ENCODE results near the gene H2AZ2. TPM values are rescaled to one million over a fixed set of nuclear protein-coding genes. Genes with fewer than 3 reads are reported as not detected.

Gene H2AZ2
- total RNA-seq, 1 experiment from 2014 or later, result 354 TPM

DNA sequence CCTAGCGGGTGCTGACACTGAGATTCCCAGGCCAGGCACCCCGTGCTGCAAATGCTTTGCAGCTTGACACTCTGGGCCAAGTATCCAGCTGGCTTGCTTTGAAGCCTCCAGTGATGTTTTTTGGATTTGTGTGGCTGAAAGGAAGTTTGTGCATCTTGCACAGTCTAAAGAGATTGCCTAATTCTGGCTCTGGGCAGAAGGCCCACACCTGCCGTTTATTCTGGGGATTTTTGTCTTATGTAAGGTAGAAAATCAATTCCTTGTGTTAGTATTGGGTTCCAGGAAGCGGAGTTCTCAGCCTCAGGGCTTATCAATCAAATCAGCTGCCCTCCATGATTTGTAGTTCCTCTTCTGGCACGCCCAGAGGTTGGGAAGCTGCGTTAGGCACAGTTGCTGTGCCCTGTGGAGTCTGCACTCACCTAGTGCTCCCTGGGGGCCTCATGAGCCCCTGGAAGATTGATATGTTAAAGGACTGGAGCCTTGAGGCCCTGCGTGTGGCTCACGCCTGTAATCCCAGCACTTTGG lies 45.9 kb upstream of the H2AZ2 start:
- H3K27me3 ChIP-seq (ENCODE audit: insufficient read depth, low read depth), result no peaks in the 10 kb centered on the region
- no peaks in the 10 kb centered on the region for H3K36me3 ChIP-seq (ENCODE audit: low read depth)
- H3F3A ChIP-seq (ENCODE audit: insufficient read depth, low read depth), result no peaks in the 10 kb centered on the region
- H3K27ac ChIP-seq, result no peak overlapping the region
- H3K9me3 ChIP-seq (ENCODE audit: insufficient read depth, low read depth), result no peaks in the 10 kb centered on the region
- DNase-seq, result no peak
- CTCF ChIA-PET, result no interaction called here
- H3K79me2 ChIP-seq (ENCODE audit: low read depth), result no peaks in the 10 kb centered on the region
- H3K4me2 ChIP-seq, result no peak overlapping the region
- no peak for TF ChIP-seq CTCF (conservative IDR thresholded peaks at IDR 0.05)
- no peak for TF ChIP-seq EZH2 (IDR thresholded peaks at IDR 0.05; ENCODE audit: low read depth)
- H4K20me1 ChIP-seq (ENCODE audit: insufficient read depth), result no peaks in the 10 kb centered on the region
- intact Hi-C loops (cut with micrococcal nuclease; ENCODE audit: unreplicated experiment), result no loop called here
- no peak overlapping the region for H3K4me3 ChIP-seq
- no peaks in the 10 kb centered on the region for H3K9me2 ChIP-seq (ENCODE audit: insufficient read depth)
- POLR2A ChIA-PET (ENCODE audit: unreplicated experiment), result no interaction called here
- H3K4me1 ChIP-seq (replicated peaks; ENCODE audit: insufficient read depth), result no peaks in the 10 kb centered on the region
- BruUV-seq (replicated peaks), result no TSS peak
- H2AFZ ChIP-seq, result no peak overlapping the region

DNA sequence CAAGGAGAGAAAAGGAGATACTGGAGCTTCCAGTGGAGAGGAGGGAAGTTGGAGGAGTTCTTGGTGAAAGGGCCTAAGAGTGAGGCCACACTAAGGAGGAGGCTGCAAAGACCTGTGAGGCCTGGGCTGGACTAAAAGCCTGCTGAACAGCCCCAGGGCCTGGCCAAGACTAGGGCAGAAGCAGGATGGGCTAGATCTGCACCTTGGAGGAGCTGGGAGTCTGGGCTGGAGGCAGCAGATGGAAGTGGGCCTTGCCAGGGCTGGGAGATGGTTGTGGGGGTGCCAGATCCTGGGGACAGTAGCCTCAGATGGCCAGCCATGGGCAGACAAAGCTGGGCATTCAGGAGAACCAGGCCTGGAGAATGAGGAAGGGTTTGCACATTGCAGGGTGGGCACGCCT lies 43.9 kb upstream of the H2AZ2 start:
- CTCF ChIA-PET, result interaction anchor here (0.6 kb wide), 1 partner anchor 37 kb away, joined by 7 read pairs; no protein-coding TSS in a partner anchor
- no peak for TF ChIP-seq CTCF (conservative IDR thresholded peaks at IDR 0.05)
- TF ChIP-seq EZH2 (IDR thresholded peaks at IDR 0.05; ENCODE audit: low read depth), result no peak
- H2AFZ ChIP-seq, result no peak overlapping the region
- no peaks in the 10 kb centered on the region for H3K27me3 ChIP-seq (ENCODE audit: insufficient read depth, low read depth)
- POLR2A ChIA-PET (ENCODE audit: unreplicated experiment), result no interaction called here
- peaks cover 6% of the 10 kb centered on the region; the same call in 1 of the 2 replicates for H3F3A ChIP-seq (ENCODE audit: insufficient read depth, low read depth)
- no peak overlapping the region for H3K27ac ChIP-seq
- BruUV-seq (replicated peaks), result no TSS peak
- intact Hi-C loops (cut with micrococcal nuclease; ENCODE audit: unreplicated experiment), result no loop called here
- peaks cover 7% of the 10 kb centered on the region; the same call in 1 of the 2 replicates for H3K79me2 ChIP-seq (ENCODE audit: low read depth)
- peaks cover 2% of the 10 kb centered on the region for H3K4me1 ChIP-seq (replicated peaks; ENCODE audit: insufficient read depth)
- no peaks in the 10 kb centered on the region for H3K36me3 ChIP-seq (ENCODE audit: low read depth)
- no peaks in the 10 kb centered on the region for H4K20me1 ChIP-seq (ENCODE audit: insufficient read depth)
- no peak overlapping the region for H3K4me3 ChIP-seq
- H3K9me3 ChIP-seq (ENCODE audit: insufficient read depth, low read depth), result no peaks in the 10 kb centered on the region
- no peak overlapping the region for H3K4me2 ChIP-seq
- H3K9me2 ChIP-seq (ENCODE audit: insufficient read depth), result no peaks in the 10 kb centered on the region
- no peak for DNase-seq

DNA sequence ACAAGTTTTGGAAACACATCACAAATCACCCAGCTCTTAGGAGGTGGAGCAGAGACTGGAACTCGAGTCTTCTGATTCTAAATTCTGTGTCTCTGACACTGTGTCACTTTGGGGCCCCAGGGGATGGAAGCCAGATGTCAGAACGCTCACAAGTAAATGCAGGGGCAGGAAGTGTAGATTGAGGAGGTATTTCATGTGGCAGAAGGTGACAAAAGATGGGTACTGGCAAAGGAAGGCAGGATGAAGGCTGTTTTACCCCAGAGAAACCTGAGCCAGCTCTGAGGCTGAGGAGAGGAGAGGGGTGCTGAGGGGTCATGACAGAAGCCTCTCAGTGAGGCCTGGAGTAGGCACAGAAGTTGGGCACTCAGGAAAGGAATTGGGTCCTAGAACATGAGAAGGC lies 43.5 kb upstream of the H2AZ2 start:
- no peak for DNase-seq
- H3K9me2 ChIP-seq (ENCODE audit: insufficient read depth), result no peaks in the 10 kb centered on the region
- H3K27ac ChIP-seq, result no peak overlapping the region
- no peaks in the 10 kb centered on the region for H3K36me3 ChIP-seq (ENCODE audit: low read depth)
- peaks cover 10% of the 10 kb centered on the region for H3F3A ChIP-seq (ENCODE audit: insufficient read depth, low read depth)
- H3K79me2 ChIP-seq (ENCODE audit: low read depth), result peaks cover 10% of the 10 kb centered on the region; the same call in 1 of the 2 replicates
- no peak overlapping the region for H3K4me2 ChIP-seq
- H3K9me3 ChIP-seq (ENCODE audit: insufficient read depth, low read depth), result no peaks in the 10 kb centered on the region
- intact Hi-C loops (cut with micrococcal nuclease; ENCODE audit: unreplicated experiment), result no loop called here
- TF ChIP-seq EZH2 (IDR thresholded peaks at IDR 0.05; ENCODE audit: low read depth) (no peak), CTCF (conservative IDR thresholded peaks at IDR 0.05) (no peak)
- CTCF ChIA-PET, result no interaction called here
- BruUV-seq (replicated peaks), result no TSS peak
- no peaks in the 10 kb centered on the region for H3K27me3 ChIP-seq (ENCODE audit: insufficient read depth, low read depth)
- POLR2A ChIA-PET (ENCODE audit: unreplicated experiment), result no interaction called here
- H3K4me3 ChIP-seq, result no peak overlapping the region
- H2AFZ ChIP-seq, result no peak overlapping the region
- H3K4me1 ChIP-seq (replicated peaks; ENCODE audit: insufficient read depth), result peaks cover 7% of the 10 kb centered on the region
- H4K20me1 ChIP-seq (ENCODE audit: insufficient read depth), result no peaks in the 10 kb centered on the region

Data from PC-9 (cell line).